PC-9 (cell line): ENCODE measurements around the gene AP3S1. TPM values are rescaled to one million over a fixed set of nuclear protein-coding genes. Genes with fewer than 3 reads are reported as not detected.

Experiments used
- BruUV-seq: library from RNA; stranded (reverse); fragments of 400-500 nt; replicated peaks from 2 replicates; lab custom pipeline; 2021; lab: Mats Ljungman, UMichigan
- CTCF ChIA-PET: fragments of 300-600 bp; sonication (Branson Sonifier 250); formaldehyde crosslinking; loops from one replicate; lab custom pipeline; 2022; ENCODE audit warnings: antibody characterized with exemption; lab: Charles Lee
- POLR2A ChIA-PET: fragments of 300-600 bp; sonication (Branson Sonifier 250); formaldehyde crosslinking; loops from one replicate; lab custom pipeline; 2022; ENCODE audit warnings: antibody characterized with exemption; ENCODE audit not compliant: unreplicated experiment; lab: Charles Lee
- DNase-seq, 2 experiments: peaks; one replicate each; pipeline versions ENCODE4 v3.0.0 to v3.0.0-alpha.2; 2015 to 2022; ENCODE audit warnings: mixed read lengths in 1 of 2
- H2AFZ ChIP-seq: fragments of 200-600 bp; sonication (generic); 2 replicates; pipeline ENCODE4 v1.8.1; 2017; ENCODE audit warnings: antibody characterized with exemption
- H3F3A ChIP-seq: fragments of 200-600 bp; sonication (generic); 2 replicates; pipeline ENCODE4 v1.8.1; 2017; ENCODE audit warnings: antibody characterized with exemption, mild to moderate bottlenecking, low read depth; ENCODE audit not compliant: insufficient read depth
- H3K27ac ChIP-seq: fragments of 200-600 bp; sonication (generic); 2 replicates; pipeline ENCODE4 v1.6.1; 2016; ENCODE audit warnings: mixed run types
- H3K27me3 ChIP-seq: fragments of 200-600 bp; sonication (generic); 2 replicates; pipeline ENCODE4 v1.6.1; 2016; ENCODE audit warnings: low read depth, mixed run types; ENCODE audit not compliant: insufficient read depth
- H3K36me3 ChIP-seq: fragments of 200-600 bp; sonication (generic); 2 replicates; pipeline ENCODE4 v1.6.1; 2016; ENCODE audit warnings: low read depth, mixed run types
- H3K4me1 ChIP-seq: fragments of 200-600 bp; sonication (generic); replicated peaks from 2 replicates; pipeline ENCODE4 v1.6.1; 2016; ENCODE audit warnings: mixed run types; ENCODE audit not compliant: insufficient read depth
- H3K4me2 ChIP-seq: fragments of 200-600 bp; sonication (generic); 2 replicates; pipeline ENCODE4 v1.6.1; 2017; ENCODE audit warnings: mixed run types
- H3K4me3 ChIP-seq: fragments of 200-600 bp; sonication (generic); 2 replicates; pipeline ENCODE4 v1.6.1; 2016; ENCODE audit warnings: mixed run types
- H3K79me2 ChIP-seq: fragments of 200-600 bp; sonication (generic); 2 replicates; pipeline ENCODE4 v1.6.1; 2017; ENCODE audit warnings: low read depth, mixed run types
- H3K9me2 ChIP-seq: fragments of 200-600 bp; sonication (generic); 2 replicates; pipeline ENCODE4 v1.8.1; 2017; ENCODE audit warnings: mild to moderate bottlenecking; ENCODE audit not compliant: insufficient read depth
- H3K9me3 ChIP-seq: fragments of 200-600 bp; sonication (generic); 2 replicates; pipeline ENCODE4 v1.8.1; 2016; ENCODE audit warnings: low read depth; ENCODE audit not compliant: insufficient read depth
- H4K20me1 ChIP-seq: fragments of 200-600 bp; sonication (generic); 2 replicates; pipeline ENCODE4 v1.8.1; 2017; ENCODE audit not compliant: insufficient read depth
- EZH2 ChIP-seq: fragments of 200-600 bp; sonication (generic); IDR thresholded peaks from 2 replicates; pipeline ENCODE4 v1.8.0; 2017; ENCODE audit warnings: antibody characterized with exemption, low read depth
- intact Hi-C: fragments of 100-400 bp; cut with micrococcal nuclease; formaldehyde crosslinking; loops from one replicate; pipeline ENCODE4 v1.10.0; 2022; ENCODE audit not compliant: unreplicated experiment
- total RNA-seq: library from RNA; stranded (reverse); gene quantifications from 2 replicates; pipeline ENCODE4 v1.2.3, GENCODE V29; 2021
- TF ChIP-seq, protein P1 (sequence below): fragments of 200-600 bp; sonication (generic); conservative IDR thresholded peaks from 2 replicates; pipeline ENCODE4 v1.6.1; 2017; ENCODE audit warnings: mixed run types, antibody characterized with exemption, mild to moderate bottlenecking, moderate library complexity

AP3S1 gene
- total RNA-seq, 1 experiment from 2014 or later: 49.1 TPM

DNA sequence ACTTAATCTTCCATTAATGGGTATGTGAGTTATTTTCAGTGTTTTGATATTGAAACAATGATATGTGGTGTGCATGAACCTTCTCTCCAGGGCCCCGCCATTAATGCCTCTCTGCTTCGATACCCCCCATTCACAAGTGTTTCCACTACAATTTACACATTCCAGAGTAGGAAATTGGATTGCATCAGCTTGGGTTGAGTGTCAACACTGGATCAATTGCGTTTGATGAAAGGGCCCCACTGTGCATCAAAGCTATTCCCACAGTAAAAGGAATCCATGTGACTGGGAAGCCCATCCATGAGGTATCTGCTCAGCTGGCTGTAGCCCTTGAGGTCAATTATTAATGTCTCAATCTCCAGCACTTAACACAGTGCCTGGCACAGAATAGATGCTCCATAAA is 102.8 kb downstream of the AP3S1 start:
- H2AFZ ChIP-seq: no peak overlapping the region
- no TSS peak for BruUV-seq
- no peaks in the 10 kb centered on the region for H4K20me1 ChIP-seq
- intact Hi-C loops: no loop called here
- no peak for DNase-seq
- no peak for TF ChIP-seq EZH2
- no peak overlapping the region for H3K4me3 ChIP-seq
- CTCF ChIA-PET: interaction anchor here (0.6 kb wide), 1 partner anchor 898 kb away, joined by 10 read pairs; no protein-coding TSS in a partner anchor
- H3K9me2 ChIP-seq: no peaks in the 10 kb centered on the region
- H3K27me3 ChIP-seq: no peaks in the 10 kb centered on the region
- no peaks in the 10 kb centered on the region for H3F3A ChIP-seq
- H3K9me3 ChIP-seq: no peaks in the 10 kb centered on the region
- POLR2A ChIA-PET: no interaction called here
- no peak overlapping the region for H3K27ac ChIP-seq
- no peak overlapping the region for H3K4me2 ChIP-seq
- H3K79me2 ChIP-seq: no peaks in the 10 kb centered on the region
- no peaks in the 10 kb centered on the region; the same call in 1 of the 2 replicates for H3K4me1 ChIP-seq
- no peaks in the 10 kb centered on the region for H3K36me3 ChIP-seq

DNA sequence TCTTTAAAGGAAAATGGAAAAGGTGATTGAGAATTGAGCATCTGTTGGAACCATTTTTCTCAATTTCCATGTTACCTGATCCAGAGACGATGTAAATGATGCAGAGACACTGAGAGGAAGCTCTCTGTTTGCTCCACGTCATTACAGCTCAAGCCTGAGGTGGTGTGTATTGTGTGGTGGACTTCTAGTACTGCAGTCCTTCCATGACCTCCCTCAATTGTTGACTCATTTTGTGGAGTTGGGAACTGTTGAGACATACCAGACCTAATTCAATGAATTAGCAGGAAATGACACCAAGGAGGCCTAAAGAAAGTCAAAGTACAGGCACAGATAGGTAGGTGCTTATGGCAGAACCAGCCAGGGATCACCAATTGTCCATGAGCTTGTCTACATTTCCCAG is 104.9 kb downstream of the AP3S1 start:
- no peaks in the 10 kb centered on the region for H3K9me2 ChIP-seq
- DNase-seq: no peak
- TF ChIP-seq, protein P1, sequence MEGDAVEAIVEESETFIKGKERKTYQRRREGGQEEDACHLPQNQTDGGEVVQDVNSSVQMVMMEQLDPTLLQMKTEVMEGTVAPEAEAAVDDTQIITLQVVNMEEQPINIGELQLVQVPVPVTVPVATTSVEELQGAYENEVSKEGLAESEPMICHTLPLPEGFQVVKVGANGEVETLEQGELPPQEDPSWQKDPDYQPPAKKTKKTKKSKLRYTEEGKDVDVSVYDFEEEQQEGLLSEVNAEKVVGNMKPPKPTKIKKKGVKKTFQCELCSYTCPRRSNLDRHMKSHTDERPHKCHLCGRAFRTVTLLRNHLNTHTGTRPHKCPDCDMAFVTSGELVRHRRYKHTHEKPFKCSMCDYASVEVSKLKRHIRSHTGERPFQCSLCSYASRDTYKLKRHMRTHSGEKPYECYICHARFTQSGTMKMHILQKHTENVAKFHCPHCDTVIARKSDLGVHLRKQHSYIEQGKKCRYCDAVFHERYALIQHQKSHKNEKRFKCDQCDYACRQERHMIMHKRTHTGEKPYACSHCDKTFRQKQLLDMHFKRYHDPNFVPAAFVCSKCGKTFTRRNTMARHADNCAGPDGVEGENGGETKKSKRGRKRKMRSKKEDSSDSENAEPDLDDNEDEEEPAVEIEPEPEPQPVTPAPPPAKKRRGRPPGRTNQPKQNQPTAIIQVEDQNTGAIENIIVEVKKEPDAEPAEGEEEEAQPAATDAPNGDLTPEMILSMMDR: no peak
- no peak for TF ChIP-seq EZH2
- no peaks in the 10 kb centered on the region for H3K27me3 ChIP-seq
- CTCF ChIA-PET: no interaction called here
- POLR2A ChIA-PET: no interaction called here
- H3K36me3 ChIP-seq: no peaks in the 10 kb centered on the region
- no peaks in the 10 kb centered on the region for H3K4me1 ChIP-seq
- no peaks in the 10 kb centered on the region for H3K79me2 ChIP-seq
- H3F3A ChIP-seq: no peaks in the 10 kb centered on the region
- no peak overlapping the region for H2AFZ ChIP-seq
- no peak overlapping the region for H3K27ac ChIP-seq
- no peaks in the 10 kb centered on the region for H4K20me1 ChIP-seq
- no peak overlapping the region for H3K4me3 ChIP-seq
- no TSS peak for BruUV-seq
- no peaks in the 10 kb centered on the region for H3K9me3 ChIP-seq
- intact Hi-C loops: no loop called here
- H3K4me2 ChIP-seq: no peak overlapping the region

DNA sequence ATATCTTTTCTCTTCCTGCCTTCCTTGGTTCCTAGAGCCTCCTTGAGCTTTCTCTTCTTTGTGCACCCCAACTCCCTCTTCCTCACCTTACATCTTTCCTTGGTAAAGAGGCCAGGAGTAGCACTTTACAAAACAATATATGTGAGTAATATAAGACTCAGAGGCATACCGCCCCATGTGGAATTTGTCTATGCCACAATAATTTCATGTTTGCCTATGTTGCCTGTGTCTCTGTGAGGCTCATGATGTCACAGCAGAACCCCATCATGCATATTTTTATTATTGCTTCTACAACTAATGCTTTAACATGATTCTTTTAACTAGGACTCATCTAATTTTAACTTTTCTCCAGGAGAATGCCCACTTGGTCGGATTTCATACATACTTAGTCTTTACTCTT is 105.5 kb downstream of the AP3S1 start:
- no peak for TF ChIP-seq EZH2
- TF ChIP-seq, protein P1: no peak
- DNase-seq: no peak

DNA sequence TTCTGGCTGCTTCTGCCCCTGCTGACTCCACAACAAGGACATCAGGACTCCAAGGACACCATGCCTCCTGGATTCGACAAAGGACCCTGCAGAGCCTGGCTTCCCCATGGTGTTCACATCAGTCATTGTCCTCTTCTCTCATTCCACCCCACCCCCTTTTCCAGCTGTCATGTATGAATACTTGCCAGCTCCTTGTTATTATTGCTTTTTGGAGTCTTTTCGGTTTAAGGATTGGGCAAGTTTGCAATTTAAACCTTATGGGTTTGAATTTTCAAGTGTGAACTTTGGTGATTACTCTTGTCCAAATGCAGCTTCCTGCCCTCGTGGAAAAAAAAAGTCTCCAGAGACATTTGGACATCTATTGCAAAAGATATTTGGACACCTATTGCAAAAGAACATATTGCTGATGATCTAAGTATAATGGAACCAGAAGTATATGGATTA is 106.4 kb downstream of the AP3S1 start:
- H4K20me1 ChIP-seq: no peaks in the 10 kb centered on the region
- no peak overlapping the region for H3K27ac ChIP-seq
- no peak overlapping the region for H3K4me3 ChIP-seq
- DNase-seq: no peak
- H3F3A ChIP-seq: no peaks in the 10 kb centered on the region
- BruUV-seq: no TSS peak
- no peak overlapping the region for H2AFZ ChIP-seq
- H3K9me3 ChIP-seq: no peaks in the 10 kb centered on the region
- TF ChIP-seq, protein P1: no peak
- TF ChIP-seq EZH2: no peak
- intact Hi-C loops: no loop called here
- CTCF ChIA-PET: no interaction called here
- no peak overlapping the region for H3K4me2 ChIP-seq
- H3K36me3 ChIP-seq: no peaks in the 10 kb centered on the region
- H3K4me1 ChIP-seq: no peaks in the 10 kb centered on the region
- H3K9me2 ChIP-seq: no peaks in the 10 kb centered on the region
- POLR2A ChIA-PET: no interaction called here
- H3K27me3 ChIP-seq: no peaks in the 10 kb centered on the region
- no peaks in the 10 kb centered on the region for H3K79me2 ChIP-seq

More for the DNA sequence above, 105.5 kb downstream of the AP3S1 start:
- no peaks in the 10 kb centered on the region for H4K20me1 ChIP-seq
- intact Hi-C loops: no loop called here
- BruUV-seq: no TSS peak
- no peaks in the 10 kb centered on the region for H3K9me2 ChIP-seq
- no peak overlapping the region for H2AFZ ChIP-seq
- no peak overlapping the region for H3K27ac ChIP-seq
- no peaks in the 10 kb centered on the region for H3K4me1 ChIP-seq
- ChIA-PET POLR2A (no interaction called here), CTCF (no interaction called here)
- no peaks in the 10 kb centered on the region for H3K36me3 ChIP-seq
- H3K4me2 ChIP-seq: no peak overlapping the region
- no peaks in the 10 kb centered on the region for H3F3A ChIP-seq
- no peaks in the 10 kb centered on the region for H3K27me3 ChIP-seq
- no peak overlapping the region for H3K4me3 ChIP-seq
- H3K9me3 ChIP-seq: no peaks in the 10 kb centered on the region
- no peaks in the 10 kb centered on the region for H3K79me2 ChIP-seq
